GM21786 (cell line): ENCODE measurements around the gene SFT2D2.
A peak's percentile ranks its signal among the peaks of the same experiment; 100 is the strongest.
"Not testable (repeated sequence)": the region's sequence is repeated elsewhere in the genome, so short reads cannot be mapped to it uniquely, and the experiment has no call there.

Experiments
- ATAC-seq: cut with Tn5 transposase; IDR thresholded peaks from one replicate; pipeline ENCODE4 v1.9.1; 2021; ENCODE audit not compliant: unreplicated experiment

SFT2D2 gene

GRCh38 chr1:168225476-168226190 lies at the start of gene SFT2D2:
Gene SFT2D2, plus strand, starts transcription at chr1:168226004. Its CDS starts 76 bp downstream, at chr1:168226080.
- peak; percentile 72 for ATAC-seq

GRCh38 chr1:168178227-168178637 lies 47.6 kb upstream of the SFT2D2 start:
- no peak for ATAC-seq

- ATAC-seq, result peak; percentile 87
Measured at GRCh38 chr1:168178638-168179437, 47.0 kb upstream of the SFT2D2 start, which contains the start of gene TIPRL. Gene TIPRL, plus strand, starts transcription at chr1:168178962. Its CDS starts 116 bp downstream, at chr1:168179078.

GRCh38 chr1:168179438-168180147 lies 46.2 kb upstream of the SFT2D2 start:
- no peak for ATAC-seq

GRCh38 chr1:168180148-168180524 lies 45.7 kb upstream of the SFT2D2 start:
- no peak for ATAC-seq

GRCh38 chr1:168181063-168181720 lies 44.6 kb upstream of the SFT2D2 start:
- ATAC-seq, result not testable (repeated sequence)

- ATAC-seq, result no peak
Measured at GRCh38 chr1:168187177-168187576, 38.6 kb upstream of the SFT2D2 start.

- no peak for ATAC-seq
Measured at GRCh38 chr1:168190403-168190802, 35.4 kb upstream of the SFT2D2 start.

DNA sequence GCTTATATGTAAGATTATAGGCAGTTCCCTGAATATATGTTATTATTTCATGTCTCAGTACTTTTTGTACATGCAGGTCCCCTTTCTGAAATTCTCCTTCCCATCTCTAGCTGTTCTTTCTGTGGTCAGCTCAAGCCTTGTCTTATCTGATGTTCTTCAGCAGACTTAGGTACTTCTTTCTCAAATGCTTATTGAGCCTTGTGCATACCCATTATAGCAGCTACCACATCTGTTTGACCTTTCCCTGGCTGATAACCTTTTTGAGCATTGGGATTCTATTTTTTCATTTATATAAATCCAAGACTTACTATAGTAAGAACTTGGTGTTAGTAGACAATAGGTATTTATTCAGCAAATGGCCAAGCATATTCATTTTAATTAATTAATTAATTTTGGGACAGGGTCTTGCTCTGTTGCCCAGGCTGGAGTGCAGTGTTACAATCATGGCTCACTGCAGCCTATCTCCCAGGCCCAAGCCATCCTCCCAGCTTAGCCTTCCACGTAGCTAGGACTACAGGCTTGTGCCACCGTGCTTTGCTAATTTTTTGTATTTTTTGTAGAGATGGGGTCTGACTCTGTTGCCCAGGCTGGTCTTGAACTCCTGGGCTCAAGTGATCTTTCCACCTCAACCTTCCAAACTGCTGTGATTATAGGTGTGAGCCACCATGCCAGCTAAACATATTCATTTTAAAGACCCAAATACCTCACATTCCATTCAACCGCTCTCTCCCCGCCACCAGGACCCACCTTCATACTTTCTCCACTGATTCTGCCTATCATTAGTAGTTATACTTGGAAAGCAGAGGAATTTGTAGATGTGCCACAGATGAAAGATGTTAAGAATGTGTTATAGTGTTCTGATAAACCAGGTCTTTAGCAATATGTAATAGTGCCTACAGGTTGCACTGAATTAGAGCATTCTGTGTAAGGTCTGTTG lies 30.3 kb upstream of the SFT2D2 start:
- no peak for ATAC-seq

- ATAC-seq, result no peak
Measured at GRCh38 chr1:168199056-168199455, 26.7 kb upstream of the SFT2D2 start.

DNA sequence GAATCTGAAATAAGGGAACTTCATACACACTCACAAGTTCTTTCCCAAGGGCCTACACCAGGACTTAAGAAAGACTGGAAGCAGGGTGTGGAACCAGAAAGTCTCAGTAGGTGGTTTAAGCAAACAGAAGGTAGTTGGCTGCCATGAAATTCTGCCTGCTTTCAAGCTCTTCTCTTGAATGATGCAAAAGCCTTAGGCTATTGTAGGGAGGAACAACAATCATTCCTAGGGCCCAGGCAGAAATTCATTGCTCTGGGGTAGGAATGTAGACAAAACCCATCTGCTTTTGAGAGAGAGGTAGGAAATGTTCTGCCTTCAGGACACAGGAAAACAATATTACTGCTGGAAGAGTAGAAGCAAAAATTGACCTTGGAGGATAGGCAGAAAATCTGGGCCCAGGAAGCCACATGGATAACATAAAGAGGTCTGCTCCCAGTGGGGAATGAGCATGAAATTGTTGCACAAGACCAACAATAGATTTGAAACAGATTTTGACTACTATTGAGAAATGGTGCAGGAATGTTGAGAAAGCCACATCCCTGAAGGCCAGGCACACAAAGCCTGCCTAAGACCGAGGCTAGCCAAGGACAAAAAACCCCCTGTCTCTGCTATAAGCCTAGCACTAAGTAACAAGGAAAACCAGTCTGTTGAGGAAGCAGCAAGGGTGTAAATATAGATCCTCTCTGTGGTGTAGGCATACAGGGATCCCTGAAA lies 22.7 kb upstream of the SFT2D2 start:
- no peak for ATAC-seq

GRCh38 chr1:168206111-168206510 lies 19.7 kb upstream of the SFT2D2 start:
- ATAC-seq, result no peak

DNA sequence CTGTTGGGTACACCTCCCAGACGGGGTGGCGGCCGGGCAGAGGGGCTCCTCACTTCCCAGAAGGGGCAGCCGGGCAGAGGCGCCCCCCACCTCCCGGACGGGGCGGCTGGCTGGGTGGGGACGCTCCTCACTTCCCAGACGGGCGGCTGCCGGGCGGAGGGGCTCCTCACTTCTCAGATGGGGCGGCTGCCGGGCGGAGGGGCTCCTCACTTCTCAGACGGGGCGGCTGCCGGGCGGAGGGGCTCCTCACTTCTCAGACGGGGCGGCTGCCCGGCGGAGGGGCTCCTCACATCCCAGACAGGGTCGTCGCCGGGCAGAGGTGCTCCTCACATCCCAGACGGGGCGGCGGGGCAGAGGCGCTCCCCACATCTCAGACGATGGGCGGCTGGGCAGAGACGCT lies 18.1 kb upstream of the SFT2D2 start:
- ATAC-seq, result not testable (repeated sequence)

DNA sequence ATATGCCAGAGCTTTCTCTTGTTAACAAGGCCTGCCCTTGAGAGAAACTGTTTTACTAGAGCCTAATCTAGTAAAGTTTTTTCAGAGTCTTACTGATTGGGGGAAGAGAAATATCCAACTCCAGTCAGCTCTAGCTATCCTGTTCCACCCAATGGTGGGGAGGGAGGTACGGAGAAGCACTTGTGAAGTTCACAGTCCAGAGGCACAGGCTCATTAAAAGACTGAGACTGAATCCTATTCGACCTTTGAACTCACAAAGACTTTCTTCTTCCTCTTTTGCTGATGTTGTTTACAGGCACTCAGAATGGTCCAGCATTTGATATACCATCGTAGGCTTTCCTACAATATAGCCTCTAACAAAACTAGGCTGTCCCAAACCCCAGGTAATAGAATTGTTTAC lies 15.5 kb upstream of the SFT2D2 start:
- ATAC-seq, result no peak

GRCh38 chr1:168213349-168213748 lies 12.5 kb upstream of the SFT2D2 start:
- no peak for ATAC-seq

- ATAC-seq, result no peak
Measured at GRCh38 chr1:168216171-168216570, 9.6 kb upstream of the SFT2D2 start.

- ATAC-seq, result no peak
Measured at GRCh38 chr1:168217664-168218063, 8.1 kb upstream of the SFT2D2 start.

GRCh38 chr1:168218658-168219057 lies 7.1 kb upstream of the SFT2D2 start:
- ATAC-seq, result no peak

GRCh38 chr1:168220470-168220871 lies 5.3 kb upstream of the SFT2D2 start:
- no peak for ATAC-seq
